ACHN (cell line): ENCODE data around the gene TMEM198.

Source experiments
- DNase-seq: peaks from one replicate; pipeline ENCODE4 v3.0.0-alpha.2; 2015
- in situ Hi-C: cut with HindIII; loops from 2 replicates; pipeline ENCODE4 v1.10.0; 2017; ENCODE audit warnings: low sequenced_read_pairs, low pct_ligation_motif_present, low pct_unique_long_range_greater_than_20kb

The TMEM198 gene

DNA sequence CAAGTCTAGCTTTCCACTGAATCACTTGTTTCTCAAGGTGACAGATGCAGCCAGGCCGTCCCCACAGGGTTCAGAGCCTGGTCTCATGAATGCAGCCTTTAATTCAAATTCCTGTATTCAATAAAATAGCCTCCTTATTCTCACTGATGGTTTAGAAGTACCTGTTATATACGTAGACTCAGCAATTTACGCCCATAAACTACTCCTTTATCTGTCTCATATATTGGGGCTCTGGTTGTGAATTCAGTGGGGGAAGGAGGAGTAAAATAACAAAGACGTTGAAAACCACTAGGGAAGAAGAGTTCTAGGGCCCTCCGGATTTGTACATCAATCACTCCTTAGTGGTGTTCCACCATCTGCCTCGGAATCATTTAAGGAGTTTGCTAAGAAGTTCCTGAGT is 25.8 kb downstream of the TMEM198 start:
- DNase-seq = no peak
- in situ Hi-C loops = no loop called here

DNA sequence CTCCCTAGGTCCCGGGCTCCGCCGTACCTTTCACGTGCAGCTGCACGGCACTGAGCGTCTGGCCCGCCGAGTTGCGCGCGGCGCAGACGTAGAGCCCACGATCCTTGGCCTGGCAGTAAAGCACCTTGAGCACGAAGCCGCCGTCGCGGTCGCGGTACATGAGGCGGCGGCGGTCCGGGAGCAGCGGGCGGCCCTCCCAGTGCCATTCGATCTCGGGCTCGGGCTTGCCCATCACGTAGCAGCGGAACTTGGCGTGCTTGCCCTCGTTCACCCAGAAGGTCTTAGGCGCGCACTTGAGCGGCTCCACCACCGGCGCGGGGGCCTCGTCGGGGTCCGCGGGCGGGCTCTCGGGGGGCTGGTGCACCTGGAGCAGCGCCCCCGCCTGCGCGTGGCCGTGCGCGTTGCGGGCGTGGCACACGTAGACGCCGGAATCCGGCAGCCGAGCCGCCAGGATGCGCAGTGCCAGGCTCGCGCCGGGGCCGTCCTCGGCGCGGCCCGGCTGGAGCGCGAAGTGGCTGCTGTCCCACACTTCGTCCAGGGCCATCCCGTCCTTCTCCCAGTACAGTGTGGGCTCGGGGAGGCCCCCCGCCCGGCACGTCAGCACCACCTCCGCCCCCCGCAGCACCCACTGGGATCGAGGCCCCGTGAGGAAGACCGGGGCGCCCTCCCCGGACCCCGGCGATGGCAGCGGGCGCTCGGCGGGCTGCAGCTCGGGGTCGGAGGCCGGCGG is 26.5 kb downstream of the TMEM198 start:
- peak; percentile 45 for DNase-seq

DNA sequence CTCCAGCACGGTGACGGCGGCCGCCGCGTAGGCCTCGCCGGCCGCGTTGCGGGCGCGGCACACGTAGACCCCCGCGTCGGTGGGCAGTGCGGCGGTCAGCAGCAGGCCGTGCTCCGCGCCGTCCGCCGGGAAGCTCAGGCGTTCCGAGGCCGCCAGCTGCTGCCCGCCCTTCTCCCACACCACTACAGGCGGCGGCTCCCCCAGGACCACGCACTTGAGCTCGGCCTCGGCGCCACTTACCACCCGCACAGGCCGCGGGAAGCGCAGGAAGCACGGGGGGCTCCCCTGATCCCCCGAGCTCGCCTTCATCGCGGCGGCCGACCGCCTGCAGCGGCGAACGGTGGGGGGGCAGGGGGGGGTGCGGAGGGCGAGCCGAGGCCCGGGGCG is 27.1 kb downstream of the TMEM198 start:
- in situ Hi-C loops = no loop called here
- DNase-seq = peak; percentile 25

More for the DNA sequence above, 26.5 kb downstream of the TMEM198 start:
- in situ Hi-C loops = no loop called here

DNA sequence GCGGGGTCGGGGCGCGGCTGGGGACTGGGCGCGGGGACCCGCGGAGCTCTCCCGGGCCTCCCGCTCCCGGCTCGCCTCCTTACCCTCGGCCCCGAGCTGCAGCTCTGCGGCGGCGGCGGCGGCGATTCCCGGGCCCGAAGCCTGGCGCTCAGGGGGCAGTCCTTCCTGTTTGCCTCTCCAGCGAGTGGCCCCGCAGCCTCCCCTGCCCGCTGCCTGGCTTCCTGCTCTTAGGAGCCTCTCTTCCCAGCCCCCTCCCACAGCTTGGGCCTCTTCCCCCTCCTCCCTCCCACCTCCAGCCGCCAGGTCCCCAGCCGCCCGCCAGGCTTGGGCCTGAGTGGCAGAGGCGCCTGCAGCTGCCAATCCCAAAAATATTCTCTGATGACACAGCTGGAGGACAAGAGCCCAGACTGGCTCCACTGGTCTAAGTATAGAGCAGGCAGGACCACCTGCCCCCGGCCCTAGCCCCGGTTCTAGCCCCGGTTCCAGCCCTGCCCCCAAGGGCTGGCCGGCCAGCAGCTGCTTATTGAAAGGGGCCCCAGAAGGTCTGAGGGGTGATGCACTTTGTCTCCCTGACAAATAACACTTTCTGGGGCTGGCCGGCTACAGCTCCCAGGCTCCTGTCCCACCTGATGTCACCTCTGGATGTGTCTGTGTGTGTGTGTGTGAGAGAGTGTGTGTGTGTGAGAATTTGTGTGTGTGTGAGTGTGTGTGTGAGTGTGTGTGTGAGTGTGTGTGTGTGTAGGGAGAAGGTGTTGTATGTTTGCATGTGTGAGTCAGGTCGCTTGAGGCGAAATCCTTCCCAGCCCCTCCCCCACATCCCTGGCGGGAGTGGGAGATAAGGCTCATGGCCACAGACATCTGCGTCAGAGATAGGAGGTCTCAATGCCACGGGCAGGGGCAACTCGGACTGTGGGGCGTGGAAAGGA is 27.7 kb downstream of the TMEM198 start, which contains the start of gene OBSL1:
TSS of gene OBSL1 (minus strand) at position 229 of the 926 bp plus-strand sequence. CDS start 307 bp downstream, outside the sequence.
- in situ Hi-C loops = no loop called here
- DNase-seq = peak; percentile 69

DNA sequence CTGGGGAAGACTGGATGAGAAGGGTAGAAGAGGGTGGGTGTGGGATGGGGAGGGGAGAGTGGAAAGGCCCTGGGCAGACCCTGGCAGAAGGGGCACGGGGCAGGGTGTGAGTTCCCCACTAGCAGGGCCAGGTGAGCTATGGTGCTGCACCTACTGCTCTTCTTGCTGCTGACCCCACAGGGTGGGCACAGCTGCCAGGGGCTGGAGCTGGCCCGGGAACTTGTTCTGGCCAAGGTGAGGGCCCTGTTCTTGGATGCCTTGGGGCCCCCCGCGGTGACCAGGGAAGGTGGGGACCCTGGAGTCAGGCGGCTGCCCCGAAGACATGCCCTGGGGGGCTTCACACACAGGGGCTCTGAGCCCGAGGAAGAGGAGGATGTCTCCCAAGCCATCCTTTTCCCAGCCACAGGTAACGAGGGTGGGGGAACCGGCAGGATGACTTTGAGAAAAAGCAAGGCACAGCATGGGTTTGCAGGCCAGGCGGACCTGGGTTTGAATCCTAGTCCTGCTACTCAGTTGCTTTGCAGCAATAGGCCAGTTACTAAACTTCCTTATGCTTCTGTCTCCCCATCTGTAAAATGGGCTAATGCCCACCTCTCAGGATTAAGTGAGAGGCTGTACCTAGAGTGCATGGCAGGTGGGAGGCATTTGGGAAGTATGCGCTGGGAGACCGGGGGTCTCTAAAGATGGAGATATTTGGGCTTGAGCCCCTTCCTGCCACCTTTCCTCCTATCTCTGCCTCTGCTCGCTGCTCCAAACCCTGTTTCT is 28.6 kb downstream of the TMEM198 start, which contains the start of gene INHA:
TSS of gene INHA (plus strand) at position 74 of the 765 bp plus-strand sequence. CDS start at position 139, 65 bp downstream.
- in situ Hi-C loops = no loop called here

DNA sequence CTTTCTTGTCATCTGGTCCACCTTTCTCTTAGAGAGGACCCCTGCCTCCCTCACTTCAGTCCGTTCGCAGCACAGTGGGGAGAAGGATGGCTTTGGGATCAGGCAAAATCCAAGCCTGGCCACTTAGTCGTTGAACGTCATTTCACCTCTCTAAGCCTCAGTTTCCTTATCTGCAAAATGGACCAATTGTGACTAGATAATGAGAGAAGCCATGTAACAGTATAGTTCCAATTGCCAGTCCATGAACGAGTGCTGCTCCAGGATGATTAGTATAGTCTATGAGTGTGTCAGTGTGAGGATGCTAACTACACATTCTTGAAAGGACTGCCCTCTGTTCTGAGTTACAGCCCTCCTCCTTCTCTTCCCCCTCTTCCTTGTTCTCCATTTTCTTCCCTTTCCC is 29.3 kb downstream of the TMEM198 start:
- in situ Hi-C loops = no loop called here
- no peak for DNase-seq

More for the DNA sequence above, 28.6 kb downstream of the TMEM198 start, which contains the start of gene INHA:
- no peak for DNase-seq

DNA sequence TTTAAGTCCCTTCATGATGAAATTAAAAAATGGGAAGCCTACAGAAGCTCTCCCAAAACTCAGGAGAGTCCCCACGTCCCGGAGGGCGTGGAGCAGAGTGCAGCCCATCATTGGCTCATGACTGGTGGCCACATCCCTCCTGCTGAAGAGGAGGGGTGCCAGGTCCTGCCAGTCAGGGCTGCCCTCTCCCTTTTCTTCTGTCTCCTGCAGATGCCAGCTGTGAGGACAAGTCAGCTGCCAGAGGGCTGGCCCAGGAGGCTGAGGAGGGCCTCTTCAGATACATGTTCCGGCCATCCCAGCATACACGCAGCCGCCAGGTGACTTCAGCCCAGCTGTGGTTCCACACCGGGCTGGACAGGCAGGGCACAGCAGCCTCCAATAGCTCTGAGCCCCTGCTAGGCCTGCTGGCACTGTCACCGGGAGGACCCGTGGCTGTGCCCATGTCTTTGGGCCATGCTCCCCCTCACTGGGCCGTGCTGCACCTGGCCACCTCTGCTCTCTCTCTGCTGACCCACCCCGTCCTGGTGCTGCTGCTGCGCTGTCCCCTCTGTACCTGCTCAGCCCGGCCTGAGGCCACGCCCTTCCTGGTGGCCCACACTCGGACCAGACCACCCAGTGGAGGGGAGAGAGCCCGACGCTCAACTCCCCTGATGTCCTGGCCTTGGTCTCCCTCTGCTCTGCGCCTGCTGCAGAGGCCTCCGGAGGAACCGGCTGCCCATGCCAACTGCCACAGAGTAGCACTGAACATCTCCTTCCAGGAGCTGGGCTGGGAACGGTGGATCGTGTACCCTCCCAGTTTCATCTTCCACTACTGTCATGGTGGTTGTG is 30.9 kb downstream of the TMEM198 start:
- in situ Hi-C loops = no loop called here
- no peak for DNase-seq

DNA sequence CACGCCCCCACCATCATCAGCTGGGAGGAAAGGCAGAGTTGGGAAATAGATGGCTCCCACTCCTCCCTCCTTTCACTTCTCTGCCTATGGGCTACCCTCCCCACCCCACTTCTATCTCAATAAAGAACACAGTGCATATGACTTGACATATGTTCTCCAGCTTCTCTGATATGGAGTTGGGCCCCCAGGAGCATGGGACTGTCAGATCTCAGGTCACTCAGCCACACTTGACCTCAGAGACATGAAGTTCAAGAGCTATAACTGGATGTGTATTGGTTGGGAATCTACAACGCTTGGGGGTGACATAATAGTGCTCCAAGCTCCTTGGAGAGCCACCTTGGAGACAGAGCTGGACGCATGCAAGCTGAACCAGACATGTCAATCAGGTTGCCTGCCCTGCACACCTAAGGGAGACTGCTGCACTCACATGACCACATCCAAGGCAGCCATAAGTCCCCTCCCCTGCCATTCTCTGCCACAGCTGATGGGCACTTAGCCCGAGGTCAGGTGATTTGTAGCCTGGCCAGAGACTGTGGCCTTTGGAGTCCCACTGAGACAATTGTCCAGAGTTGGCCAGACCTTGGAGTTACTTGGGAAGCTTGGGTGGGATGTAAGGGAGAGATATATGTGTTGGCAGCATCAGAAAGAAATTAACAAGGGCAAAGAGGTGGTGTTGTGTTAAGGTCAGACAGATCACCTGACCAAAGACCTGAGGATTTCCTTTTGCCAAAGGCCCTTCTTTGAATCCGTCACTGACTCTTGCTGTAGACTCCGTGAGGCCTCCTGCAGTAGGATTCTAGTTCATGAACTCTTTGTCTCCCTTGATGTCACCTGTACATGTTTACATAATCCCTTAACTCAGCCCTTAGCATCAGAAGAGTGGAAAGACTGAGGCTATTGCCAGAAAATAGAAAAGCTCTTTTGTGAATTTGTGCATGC is 32.0 kb downstream of the TMEM198 start:
- DNase-seq = no peak
- in situ Hi-C loops = no loop called here

DNA sequence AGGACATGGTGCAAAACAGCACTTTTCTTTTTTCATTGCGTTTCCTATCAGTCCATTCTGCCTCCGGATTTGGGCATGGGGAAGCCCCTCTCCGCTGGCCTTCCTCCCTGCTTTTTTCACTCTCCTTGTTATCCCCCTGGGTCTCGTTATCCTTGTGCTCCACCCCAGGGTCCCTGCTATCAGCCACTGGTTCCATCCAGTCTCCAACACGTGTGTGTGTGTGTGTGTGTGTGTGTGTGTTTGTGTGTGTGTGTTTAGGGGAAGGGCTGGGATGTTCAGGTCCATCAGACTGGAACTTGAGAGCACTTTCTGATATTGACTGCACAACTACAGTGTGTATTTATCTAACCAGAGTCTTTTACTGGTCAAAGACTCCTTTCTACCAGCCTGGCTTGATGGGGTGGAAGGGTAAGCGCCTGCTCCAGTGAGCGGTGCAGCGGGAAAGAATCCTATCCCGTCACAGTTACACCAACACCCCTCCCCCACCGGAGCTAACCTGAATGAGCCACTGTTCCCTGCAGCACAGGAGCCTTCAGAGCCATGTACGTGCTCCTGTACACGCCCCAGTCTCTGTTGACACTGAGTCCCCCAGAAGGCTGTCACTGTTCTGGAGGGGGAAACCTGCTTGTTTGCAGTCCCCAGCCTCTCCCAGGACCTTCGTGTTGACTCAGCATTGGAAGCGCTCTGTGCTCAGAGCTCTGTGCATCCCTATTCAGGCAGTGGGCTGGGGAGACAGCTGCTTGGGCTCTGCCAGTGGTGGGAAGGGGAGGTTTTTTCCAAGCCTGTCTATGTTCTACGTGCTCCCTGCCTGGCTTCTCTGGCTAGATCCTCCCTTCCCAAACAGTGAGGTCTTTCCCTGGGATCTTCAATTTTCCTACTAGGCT is 32.9 kb downstream of the TMEM198 start:
- no peak for DNase-seq
- in situ Hi-C loops = no loop called here

DNA sequence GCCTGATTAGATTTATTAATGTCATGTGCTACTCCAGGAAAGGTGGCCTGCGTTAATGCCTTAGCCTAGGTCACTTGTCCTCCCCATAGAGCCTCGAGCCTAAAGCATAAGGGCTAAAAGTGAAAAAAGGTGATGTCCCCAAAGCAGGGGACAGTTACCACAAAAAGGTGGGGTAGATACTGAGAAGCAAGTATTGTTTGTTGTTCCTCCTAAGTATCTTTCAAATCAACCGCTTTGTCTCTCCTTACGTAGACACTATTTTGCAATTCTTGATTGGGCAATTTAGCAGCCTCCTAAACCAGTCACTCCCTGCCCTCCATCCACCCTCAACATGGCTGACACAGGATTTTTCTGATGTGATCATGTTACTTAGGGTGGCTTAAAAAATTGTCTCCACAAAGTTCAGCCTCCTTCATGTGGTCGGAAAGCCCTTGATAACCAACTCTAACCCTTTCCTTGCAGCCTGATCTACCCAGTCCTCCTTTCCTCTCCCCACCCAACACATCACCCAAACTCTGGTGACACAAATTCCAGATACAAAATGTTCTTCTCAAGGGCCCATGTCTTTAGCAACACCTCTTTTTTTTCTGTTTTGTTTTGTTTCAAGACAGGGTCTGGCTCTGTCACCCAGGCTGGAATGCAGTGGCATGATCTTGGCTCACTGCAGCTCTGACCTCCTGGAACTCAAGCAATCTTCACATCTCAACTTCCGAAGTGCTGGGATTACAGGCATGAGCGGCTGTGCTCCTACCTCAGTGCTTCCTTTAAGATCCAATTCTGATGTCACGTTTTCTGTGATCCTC is 35.2 kb downstream of the TMEM198 start:
- no peak for DNase-seq

DNA sequence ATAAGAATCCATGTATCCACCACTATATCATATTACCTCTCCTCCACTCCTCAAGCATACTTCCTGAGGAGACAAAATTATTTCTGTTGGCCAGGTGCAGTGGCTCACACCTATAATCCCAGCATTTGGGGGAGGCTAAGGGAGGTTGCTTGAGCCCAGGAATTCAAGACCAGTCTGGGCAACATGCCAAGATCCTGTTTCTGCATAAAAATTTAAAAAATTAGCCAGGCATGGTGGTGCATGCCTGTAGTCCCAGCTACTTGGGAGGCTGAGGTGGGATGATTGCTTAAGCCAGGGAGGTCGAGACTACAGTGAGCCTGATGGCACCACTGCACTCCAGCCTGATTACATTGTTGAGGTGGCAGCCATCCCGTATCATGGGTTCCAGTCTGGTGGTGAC is 37.5 kb downstream of the TMEM198 start:
- in situ Hi-C loops = no loop called here
- DNase-seq = no peak

More for the DNA sequence above, 35.2 kb downstream of the TMEM198 start:
- in situ Hi-C loops = no loop called here

DNA sequence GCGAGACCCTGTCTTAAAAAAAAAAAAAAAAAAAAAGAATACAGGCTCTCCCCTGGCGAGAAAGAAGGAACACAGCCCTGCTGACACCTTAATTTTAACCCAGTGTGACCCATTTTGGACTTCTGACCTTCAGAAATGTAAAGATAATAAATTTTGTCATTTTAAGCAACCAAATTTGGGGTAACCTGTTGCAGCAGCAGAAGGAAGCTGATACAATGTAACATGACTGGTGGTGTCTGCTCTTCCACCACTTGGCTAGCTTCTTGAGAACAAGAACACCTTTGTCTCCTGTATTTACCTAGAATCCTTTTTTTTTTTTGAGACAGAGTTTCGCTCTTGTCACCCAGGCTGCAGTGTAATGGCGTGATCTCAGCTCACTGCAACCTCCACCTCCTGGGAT is 47.3 kb downstream of the TMEM198 start:
- no peak for DNase-seq

DNA sequence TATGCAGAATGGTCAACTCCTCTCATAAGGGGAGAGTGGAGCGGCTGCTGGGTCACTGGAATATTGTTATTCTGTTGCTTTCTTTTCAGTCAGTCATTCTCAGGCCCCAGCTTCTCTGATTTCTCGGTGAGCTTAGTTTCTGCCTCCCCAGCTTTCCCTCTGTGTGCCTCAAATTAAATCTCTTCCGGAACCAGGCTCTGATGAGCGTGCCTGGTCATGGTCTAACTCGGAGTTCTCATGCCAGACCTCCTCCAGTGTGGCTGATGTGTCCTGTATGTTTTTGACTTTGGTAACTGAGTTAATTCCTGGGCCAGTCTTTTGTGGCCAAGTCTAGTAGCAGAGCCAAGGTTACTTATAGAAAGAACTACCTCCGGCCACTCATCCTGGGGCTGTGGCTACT is 48.9 kb downstream of the TMEM198 start:
- in situ Hi-C loops = no loop called here
- DNase-seq = no peak

More for the DNA sequence above, 47.3 kb downstream of the TMEM198 start:
- in situ Hi-C loops = no loop called here

DNA sequence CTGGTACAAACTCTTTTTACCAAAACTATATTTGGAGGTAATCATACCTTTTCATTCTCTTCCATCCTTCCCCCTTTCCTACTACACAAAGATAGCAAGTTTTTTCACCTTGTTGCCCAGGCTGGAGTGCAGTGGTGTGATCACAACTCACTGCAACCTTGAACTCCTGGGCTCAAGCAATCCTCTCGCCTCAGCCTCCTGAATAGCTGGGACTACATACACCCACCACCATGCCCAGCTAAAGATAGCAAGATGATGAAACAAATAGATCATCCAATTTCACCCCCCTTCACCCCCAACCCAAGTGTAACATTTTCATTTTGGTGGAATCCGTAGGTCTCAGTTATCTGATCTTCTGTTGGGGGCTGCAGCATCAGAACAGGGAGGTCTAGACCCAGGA is 49.3 kb downstream of the TMEM198 start:
- no peak for DNase-seq
- in situ Hi-C loops = no loop called here

DNA sequence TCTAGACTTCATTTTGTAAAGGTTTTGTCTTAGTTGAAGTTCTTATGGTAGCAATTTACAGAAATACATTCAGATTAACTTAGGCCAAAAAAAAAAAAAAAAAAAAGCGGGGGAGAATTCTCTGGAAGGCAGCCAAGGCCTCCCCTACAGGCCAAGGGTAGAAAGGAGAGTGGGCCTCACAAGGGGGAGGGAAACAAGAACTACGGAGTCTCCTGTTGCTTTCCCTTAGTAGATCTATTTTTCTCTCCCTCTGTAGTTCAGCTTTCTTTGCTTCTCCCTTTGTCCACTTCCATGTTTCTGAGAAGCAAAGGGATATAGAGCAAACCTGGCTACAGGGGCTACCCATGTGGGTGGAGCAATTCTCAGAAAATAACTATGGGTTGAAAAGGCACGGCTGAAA is 51.4 kb downstream of the TMEM198 start:
- DNase-seq = no peak
- in situ Hi-C loops = no loop called here
